Stimulated activated naive CD8-positive, alpha-beta T cell treated with anti-CD3 and anti-CD28 coated beads, Interleukin-15, Interleukin-2, amounts not matched to agents 100 ng/mL and 50 ng/mL, for 24 hours (primary cell): Measurements from ENCODE around the gene MICAL3.
A peak's percentile ranks its signal among the peaks of the same experiment; 100 is the strongest.
"Not testable (repeated sequence)": the region's sequence is repeated elsewhere in the genome, so short reads cannot be mapped to it uniquely, and the experiment has no call there.

Experiments used
- H3K27ac Mint-ChIP-seq: one replicate; pipeline ENCODE4 v1.8.0; 2021; ENCODE audit warnings: mild to moderate bottlenecking, mixed read lengths
- H3K27me3 Mint-ChIP-seq: one replicate; pipeline ENCODE4 v1.8.0; 2021; ENCODE audit warnings: mixed read lengths
- H3K36me3 Mint-ChIP-seq: one replicate; pipeline ENCODE4 v1.8.0; 2021; ENCODE audit warnings: low read depth, mixed read lengths
- H3K4me1 Mint-ChIP-seq: one replicate; pipeline ENCODE4 v1.8.0; 2021; ENCODE audit warnings: low read depth, mixed read lengths
- H3K4me3 Mint-ChIP-seq: one replicate; pipeline ENCODE4 v1.8.0; 2021; ENCODE audit warnings: mild to moderate bottlenecking, mixed read lengths
- H3K9me3 Mint-ChIP-seq: one replicate; pipeline ENCODE4 v1.8.0; 2021; ENCODE audit warnings: mixed read lengths

Gene MICAL3

GRCh38 chr22:17774206-17774925 lies 250.0 kb downstream of the MICAL3 start, which contains the start of gene BID:
TSS of gene BID (minus strand) at chr22:17774469. CDS start at chr22:17750116, 24,353 bp downstream.
- H3K27ac Mint-ChIP-seq = peak within 1 kb of the TSS; percentile 68
- H3K9me3 Mint-ChIP-seq = no peaks in the 10 kb centered on the region
- H3K4me1 Mint-ChIP-seq = peaks cover 84% of the 10 kb centered on the region
- H3K36me3 Mint-ChIP-seq = peaks cover 4% of the 10 kb centered on the region
- peak within 1 kb of the TSS; percentile 81 for H3K4me3 Mint-ChIP-seq
- H3K27me3 Mint-ChIP-seq = peaks cover 3% of the 10 kb centered on the region

- peak overlapping the region; percentile 68 for H3K27ac Mint-ChIP-seq
- peaks cover 79% of the 10 kb centered on the region for H3K4me1 Mint-ChIP-seq
- H3K9me3 Mint-ChIP-seq = no peaks in the 10 kb centered on the region
- peaks cover 4% of the 10 kb centered on the region for H3K36me3 Mint-ChIP-seq
- peak overlapping the region; percentile 81 for H3K4me3 Mint-ChIP-seq
- H3K27me3 Mint-ChIP-seq = peaks cover 3% of the 10 kb centered on the region
These were observed 250.7 kb downstream of the MICAL3 start for GRCh38 chr22:17773606-17774205.

- Mint-ChIP-seq H3K9me3 (no peaks in the 10 kb centered on the region), H3K27ac (peak overlapping the region; percentile 68), H3K4me1 (peaks cover 81% of the 10 kb centered on the region), H3K27me3 (peaks cover 3% of the 10 kb centered on the region), H3K4me3 (peak overlapping the region; percentile 81), H3K36me3 (peaks cover 4% of the 10 kb centered on the region)
These were observed 251.3 kb downstream of the MICAL3 start for GRCh38 chr22:17772958-17773605.

- Mint-ChIP-seq H3K4me1 (peaks cover 81% of the 10 kb centered on the region), H3K27me3 (peaks cover 3% of the 10 kb centered on the region), H3K4me3 (peak overlapping the region; percentile 81), H3K36me3 (peaks cover 4% of the 10 kb centered on the region), H3K9me3 (no peaks in the 10 kb centered on the region), H3K27ac (no peak overlapping the region)
These were observed 252.0 kb downstream of the MICAL3 start for GRCh38 chr22:17772249-17772957.

- no peaks in the 10 kb centered on the region for H3K9me3 Mint-ChIP-seq
- H3K27me3 Mint-ChIP-seq = peaks cover 3% of the 10 kb centered on the region
- no peak overlapping the region for H3K27ac Mint-ChIP-seq
- H3K4me1 Mint-ChIP-seq = peaks cover 67% of the 10 kb centered on the region
- H3K36me3 Mint-ChIP-seq = peaks cover 4% of the 10 kb centered on the region
- H3K4me3 Mint-ChIP-seq = no peak overlapping the region
These were observed 253.9 kb downstream of the MICAL3 start for GRCh38 chr22:17770180-17771077.

- H3K36me3 Mint-ChIP-seq = peaks cover 4% of the 10 kb centered on the region
- H3K9me3 Mint-ChIP-seq = no peaks in the 10 kb centered on the region
- peaks cover 65% of the 10 kb centered on the region for H3K4me1 Mint-ChIP-seq
- H3K27me3 Mint-ChIP-seq = peaks cover 7% of the 10 kb centered on the region
- no peak overlapping the region for H3K27ac Mint-ChIP-seq
- H3K4me3 Mint-ChIP-seq = no peak overlapping the region
These were observed 254.7 kb downstream of the MICAL3 start for GRCh38 chr22:17769716-17770082.

- H3K27ac Mint-ChIP-seq = no peak overlapping the region
These were observed 255.2 kb downstream of the MICAL3 start for GRCh38 chr22:17769013-17769715.

GRCh38 chr22:17767233-17768065 lies 256.9 kb downstream of the MICAL3 start:
- peak overlapping the region; percentile 53 for H3K4me3 Mint-ChIP-seq
- peaks cover 4% of the 10 kb centered on the region for H3K36me3 Mint-ChIP-seq
- no peaks in the 10 kb centered on the region for H3K9me3 Mint-ChIP-seq
- H3K4me1 Mint-ChIP-seq = peaks cover 60% of the 10 kb centered on the region
- peak overlapping the region; percentile 86 for H3K27ac Mint-ChIP-seq
- peaks cover 12% of the 10 kb centered on the region for H3K27me3 Mint-ChIP-seq

More at GRCh38 chr22:17769013-17769715, 255.2 kb downstream of the MICAL3 start:
- peaks cover 68% of the 10 kb centered on the region for H3K4me1 Mint-ChIP-seq
- H3K4me3 Mint-ChIP-seq = no peak overlapping the region
- H3K9me3 Mint-ChIP-seq = no peaks in the 10 kb centered on the region
- H3K27me3 Mint-ChIP-seq = peaks cover 12% of the 10 kb centered on the region
- peaks cover 4% of the 10 kb centered on the region for H3K36me3 Mint-ChIP-seq

- H3K4me3 Mint-ChIP-seq, H3K9me3 Mint-ChIP-seq, H3K36me3 Mint-ChIP-seq, H3K27me3 Mint-ChIP-seq: not testable (repeated sequence)
- peak overlapping the region; percentile 28 for H3K27ac Mint-ChIP-seq
- peaks cover 52% of the 10 kb centered on the region for H3K4me1 Mint-ChIP-seq
These were observed 259.5 kb downstream of the MICAL3 start for GRCh38 chr22:17764852-17765251.

GRCh38 chr22:17764036-17764435 lies 260.3 kb downstream of the MICAL3 start:
- H3K9me3 Mint-ChIP-seq = no peaks in the 10 kb centered on the region
- H3K4me1 Mint-ChIP-seq = peaks cover 48% of the 10 kb centered on the region
- H3K4me3 Mint-ChIP-seq = no peak overlapping the region
- H3K27me3 Mint-ChIP-seq = peaks cover 9% of the 10 kb centered on the region
- H3K27ac Mint-ChIP-seq = no peak overlapping the region
- no peaks in the 10 kb centered on the region for H3K36me3 Mint-ChIP-seq

GRCh38 chr22:17763442-17763841 lies 260.9 kb downstream of the MICAL3 start:
- H3K9me3 Mint-ChIP-seq, H3K27me3 Mint-ChIP-seq, H3K27ac Mint-ChIP-seq, H3K36me3 Mint-ChIP-seq, H3K4me3 Mint-ChIP-seq: not testable (repeated sequence)
- H3K4me1 Mint-ChIP-seq = peaks cover 47% of the 10 kb centered on the region

GRCh38 chr22:17761138-17761488 lies 263.2 kb downstream of the MICAL3 start:
- Mint-ChIP-seq H3K27ac (no peak overlapping the region), H3K36me3 (no peaks in the 10 kb centered on the region), H3K27me3 (peaks cover 9% of the 10 kb centered on the region), H3K9me3 (no peaks in the 10 kb centered on the region), H3K4me3 (no peak overlapping the region), H3K4me1 (peaks cover 36% of the 10 kb centered on the region)
